OCI-LY1 (cell line): ENCODE results near the gene ZNF619.

ENCODE experiments used
- H2AFZ ChIP-seq: fragments of 200-600 bp; sonication (generic), shearing (Covaris generic); 2 replicates; pipeline ENCODE4 v1.6.0; 2014; ENCODE audit warnings: antibody characterized with exemption, mild to moderate bottlenecking, low read length
- H3F3A ChIP-seq: fragments of 200-600 bp; sonication (generic), shearing (Covaris generic); 2 replicates; pipeline ENCODE4 v1.6.0; 2014; ENCODE audit warnings: mild to moderate bottlenecking, antibody characterized with exemption, low read length, moderate library complexity; ENCODE audit not compliant: insufficient read depth
- H3K27ac ChIP-seq: fragments of 200-600 bp; sonication (generic); 2 replicates; pipeline ENCODE4 v1.5.1; 2014; ENCODE audit warnings: low read length, mixed run types, mild to moderate bottlenecking, low read depth; ENCODE audit not compliant: poor library complexity, severe bottlenecking
- H3K27me3 ChIP-seq: fragments of 200-600 bp; sonication (generic); 2 replicates; pipeline ENCODE4 v1.6.0; 2014; ENCODE audit warnings: antibody characterized with exemption, mild to moderate bottlenecking, low read length, moderate library complexity; ENCODE audit not compliant: insufficient read depth
- H3K36me3 ChIP-seq: fragments of 200-600 bp; sonication (generic); 2 replicates; pipeline ENCODE4 v1.6.1; 2014; ENCODE audit warnings: mild to moderate bottlenecking, antibody characterized with exemption, low read length, moderate library complexity, mixed read lengths; ENCODE audit not compliant: insufficient read depth
- H3K4me1 ChIP-seq: fragments of 200-600 bp; sonication (generic); 2 replicates; pipeline ENCODE4 v1.5.1; 2014; ENCODE audit warnings: mild to moderate bottlenecking, low read length, moderate library complexity; ENCODE audit not compliant: insufficient read depth, severe bottlenecking
- H3K4me2 ChIP-seq: fragments of 200-600 bp; sonication (generic), shearing (Covaris generic); 2 replicates; pipeline ENCODE4 v1.6.1; 2014; ENCODE audit warnings: low read length
- H3K4me3 ChIP-seq: fragments of 200-600 bp; sonication (generic); 2 replicates; pipeline ENCODE4 v1.5.1; 2014; ENCODE audit warnings: low read length, low read depth, mild to moderate bottlenecking, mixed read lengths; ENCODE audit not compliant: poor library complexity, severe bottlenecking
- H3K79me2 ChIP-seq: fragments of 200-600 bp; shearing (Covaris generic); 2 replicates; pipeline ENCODE4 v1.6.1; 2016; ENCODE audit warnings: mixed run types, low read length, mixed read lengths; ENCODE audit not compliant: insufficient read depth
- H3K9ac ChIP-seq: fragments of 200-600 bp; sonication (generic), shearing (Covaris generic); 2 replicates; pipeline ENCODE4 v1.6.1; 2014; ENCODE audit warnings: mild to moderate bottlenecking, low read length, mixed read lengths
- H3K9me2 ChIP-seq: fragments of 200-600 bp; sonication (generic), shearing (Covaris generic); 2 replicates; pipeline ENCODE4 v1.6.1; 2014; ENCODE audit warnings: low read depth, mild to moderate bottlenecking, low read length, mixed read lengths
- H3K9me3 ChIP-seq: fragments of 200-600 bp; shearing (Covaris generic); 2 replicates; pipeline ENCODE4 v1.6.1; 2014; ENCODE audit warnings: low read length, mixed read lengths
- H4K20me1 ChIP-seq: fragments of 200-600 bp; sonication (generic), shearing (Covaris generic); 2 replicates; pipeline ENCODE4 v1.6.0; 2016; ENCODE audit warnings: mild to moderate bottlenecking, low read length; ENCODE audit not compliant: insufficient read depth
- EZH2 ChIP-seq: fragments of 200-600 bp; sonication (generic), shearing (Covaris generic); IDR thresholded peaks from 2 replicates; pipeline ENCODE4 v1.8.0; 2017; ENCODE audit warnings: borderline replicate concordance, mixed run types, mild to moderate bottlenecking, antibody characterized with exemption, low read length, moderate library complexity, mixed read lengths
- TF ChIP-seq, protein P1 (sequence below): fragments of 200-600 bp; sonication (generic), shearing (Covaris generic); IDR thresholded peaks from 2 replicates; pipeline ENCODE4 v1.5.1; 2017; ENCODE audit warnings: mild to moderate bottlenecking, antibody characterized with exemption, low read length, moderate library complexity, mixed read lengths

ZNF619 gene

DNA sequence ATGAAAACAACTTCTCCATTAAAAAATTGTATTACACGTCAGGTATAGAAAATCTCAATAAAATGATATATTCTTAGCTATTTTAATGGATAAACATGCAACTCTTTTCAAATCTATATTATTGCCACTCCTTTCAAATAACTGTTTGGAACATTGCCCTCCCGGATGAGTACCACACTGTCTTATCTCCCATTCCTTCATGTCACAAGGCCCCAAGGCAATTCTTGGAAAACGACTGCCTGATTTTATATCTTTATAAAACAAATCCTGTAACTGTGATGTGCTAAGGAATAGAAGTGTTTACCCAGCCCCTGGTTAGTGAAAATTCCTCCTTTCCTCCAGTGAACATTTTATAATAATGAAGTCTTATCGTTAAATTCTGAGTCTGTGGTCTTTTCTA is 6.2 kb upstream of the ZNF619 start:
- TF ChIP-seq, protein P1, sequence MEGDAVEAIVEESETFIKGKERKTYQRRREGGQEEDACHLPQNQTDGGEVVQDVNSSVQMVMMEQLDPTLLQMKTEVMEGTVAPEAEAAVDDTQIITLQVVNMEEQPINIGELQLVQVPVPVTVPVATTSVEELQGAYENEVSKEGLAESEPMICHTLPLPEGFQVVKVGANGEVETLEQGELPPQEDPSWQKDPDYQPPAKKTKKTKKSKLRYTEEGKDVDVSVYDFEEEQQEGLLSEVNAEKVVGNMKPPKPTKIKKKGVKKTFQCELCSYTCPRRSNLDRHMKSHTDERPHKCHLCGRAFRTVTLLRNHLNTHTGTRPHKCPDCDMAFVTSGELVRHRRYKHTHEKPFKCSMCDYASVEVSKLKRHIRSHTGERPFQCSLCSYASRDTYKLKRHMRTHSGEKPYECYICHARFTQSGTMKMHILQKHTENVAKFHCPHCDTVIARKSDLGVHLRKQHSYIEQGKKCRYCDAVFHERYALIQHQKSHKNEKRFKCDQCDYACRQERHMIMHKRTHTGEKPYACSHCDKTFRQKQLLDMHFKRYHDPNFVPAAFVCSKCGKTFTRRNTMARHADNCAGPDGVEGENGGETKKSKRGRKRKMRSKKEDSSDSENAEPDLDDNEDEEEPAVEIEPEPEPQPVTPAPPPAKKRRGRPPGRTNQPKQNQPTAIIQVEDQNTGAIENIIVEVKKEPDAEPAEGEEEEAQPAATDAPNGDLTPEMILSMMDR, result no peak
- no peak for TF ChIP-seq EZH2
- Histone ChIP-seq H4K20me1 (no peaks in the 10 kb centered on the region), H3K9ac (no peak overlapping the region), H3K4me1 (no peaks in the 10 kb centered on the region), H2AFZ (no peak overlapping the region), H3K9me2 (no peaks in the 10 kb centered on the region), H3K79me2 (no peaks in the 10 kb centered on the region), H3K9me3 (no peaks in the 10 kb centered on the region), H3K27ac (no peak overlapping the region), H3K36me3 (peaks cover 8% of the 10 kb centered on the region), H3F3A (peaks cover 12% of the 10 kb centered on the region), H3K27me3 (no peaks in the 10 kb centered on the region), H3K4me2 (no peak overlapping the region), H3K4me3 (no peak overlapping the region)

DNA sequence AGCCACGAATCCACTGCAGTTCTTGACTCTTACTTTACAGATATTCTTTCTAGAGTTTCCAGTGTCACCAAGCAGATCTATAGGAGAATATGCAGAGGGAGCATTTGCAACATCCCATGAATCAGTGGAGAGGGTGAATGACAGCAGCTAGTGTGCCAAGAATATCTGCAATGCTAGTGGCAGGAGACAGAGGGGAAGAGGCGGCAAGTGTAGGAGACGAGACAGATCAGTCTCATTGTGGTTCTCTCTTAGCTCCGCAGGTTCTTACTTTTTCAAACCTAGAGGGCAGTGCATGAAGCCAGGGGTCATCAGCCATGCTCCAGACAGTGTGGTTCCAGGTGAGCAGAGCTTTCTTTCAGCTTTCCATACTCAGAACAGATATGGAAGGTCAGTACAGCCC is 744 bp downstream of the ZNF619 start:
- H4K20me1 ChIP-seq, result no peaks in the 10 kb centered on the region
- H3K9me3 ChIP-seq, result no peaks in the 10 kb centered on the region
- no peaks in the 10 kb centered on the region for H3K79me2 ChIP-seq
- H3K36me3 ChIP-seq, result no peaks in the 10 kb centered on the region
- peak overlapping the region; percentile 68 for H3K4me3 ChIP-seq
- H3K9me2 ChIP-seq, result no peaks in the 10 kb centered on the region
- H2AFZ ChIP-seq, result no peak overlapping the region
- no peaks in the 10 kb centered on the region for H3F3A ChIP-seq
- no peak overlapping the region for H3K27ac ChIP-seq
- no peaks in the 10 kb centered on the region for H3K27me3 ChIP-seq
- peak overlapping the region; percentile 68; the same call in 1 of the 2 replicates for H3K9ac ChIP-seq
- H3K4me1 ChIP-seq, result peaks cover 13% of the 10 kb centered on the region
- peak overlapping the region; percentile 68 for H3K4me2 ChIP-seq
- TF ChIP-seq EZH2, result no peak
- TF ChIP-seq, protein P1, result no peak

- H3K79me2 ChIP-seq, result no peaks in the 10 kb centered on the region
- no peaks in the 10 kb centered on the region for H4K20me1 ChIP-seq
- H3K36me3 ChIP-seq, result peaks cover 20% of the 10 kb centered on the region
- TF ChIP-seq EZH2, result no peak
- TF ChIP-seq, protein P1, result no peak
- no peaks in the 10 kb centered on the region for H3K9me2 ChIP-seq
- H3F3A ChIP-seq, result no peaks in the 10 kb centered on the region
- no peaks in the 10 kb centered on the region for H3K27me3 ChIP-seq
- H3K4me1 ChIP-seq, result no peaks in the 10 kb centered on the region
- no peak overlapping the region for H3K9ac ChIP-seq
- H3K4me3 ChIP-seq, result no peak overlapping the region
- no peak overlapping the region for H3K4me2 ChIP-seq
- H3K9me3 ChIP-seq, result peaks cover 14% of the 10 kb centered on the region
- H2AFZ ChIP-seq, result no peak overlapping the region
- no peak overlapping the region for H3K27ac ChIP-seq
Observed at GRCh38 chr3:40487172-40487571, 10.2 kb downstream of the ZNF619 start.
